Activated CD4-positive, CD25-positive, alpha-beta regulatory T cell treated with anti-CD3 and anti-CD28 coated beads, Interleukin-2, amount 50 U/mL, for 24 hours (primary cell): ENCODE data around the gene ARF5.
"Not testable (repeated sequence)": the region's sequence is repeated elsewhere in the genome, so short reads cannot be mapped to it uniquely, and the experiment has no call there.

Experiments
- ATAC-seq, 2 donors: fragments of 150-1000 bp; cut with Tn5 transposase; one replicate each; pipeline ENCODE4 v1.10.0; 2021; ENCODE audit warnings: mild to moderate bottlenecking in 1 of 2, moderate library complexity in 1 of 2

Gene ARF5

GRCh38 chr7:127588019-127588696, at the start of gene ARF5:
Gene ARF5 (plus strand): TSS chr7:127588411. CDS start chr7:127588499, 88 bp downstream.
- ATAC-seq, result peak; percentile 78 to 87

GRCh38 chr7:127539116-127539515, 49.1 kb upstream of the ARF5 start:
- ATAC-seq, result no peak

GRCh38 chr7:127540461-127540860, 47.8 kb upstream of the ARF5 start:
- ATAC-seq, result not testable (repeated sequence)

GRCh38 chr7:127541548-127541947, 46.7 kb upstream of the ARF5 start:
- no peak for ATAC-seq

GRCh38 chr7:127546313-127546712, 41.9 kb upstream of the ARF5 start:
- no peak for ATAC-seq

- no peak for ATAC-seq
These were observed 38.0 kb upstream of the ARF5 start for GRCh38 chr7:127550247-127550646.

GRCh38 chr7:127551941-127552340, 36.3 kb upstream of the ARF5 start:
- ATAC-seq, result no peak

GRCh38 chr7:127556404-127556803, 31.8 kb upstream of the ARF5 start:
- ATAC-seq, result no peak

- ATAC-seq, result no peak
These were observed 30.4 kb upstream of the ARF5 start for GRCh38 chr7:127557803-127558202.

GRCh38 chr7:127566242-127566641, 22.0 kb upstream of the ARF5 start:
- no peak for ATAC-seq

- ATAC-seq, result not testable (repeated sequence)
These were observed 20.2 kb upstream of the ARF5 start for GRCh38 chr7:127568034-127568433.

GRCh38 chr7:127571741-127572505, 16.3 kb upstream of the ARF5 start:
- no peak for ATAC-seq

- no peak for ATAC-seq
These were observed 10.1 kb upstream of the ARF5 start for GRCh38 chr7:127578036-127578684.

- no peak for ATAC-seq
These were observed 9.4 kb upstream of the ARF5 start for GRCh38 chr7:127578711-127579275.

GRCh38 chr7:127580612-127581011, 7.6 kb upstream of the ARF5 start:
- ATAC-seq, result no peak

- no peak for ATAC-seq
These were observed 6.5 kb upstream of the ARF5 start for GRCh38 chr7:127581716-127582115.

GRCh38 chr7:127582361-127582760, 5.8 kb upstream of the ARF5 start:
- ATAC-seq, result no peak

- ATAC-seq, result no peak
These were observed 3.6 kb upstream of the ARF5 start for GRCh38 chr7:127584648-127585043.

- ATAC-seq, result peak; percentile 79 to 82
These were observed 2.9 kb upstream of the ARF5 start, which contains the start of gene GCC1 for GRCh38 chr7:127585044-127585953. Gene GCC1 (minus strand): TSS chr7:127585596. CDS start chr7:127585182, 414 bp downstream.

GRCh38 chr7:127586346-127586745, 1.9 kb upstream of the ARF5 start:
- no peak for ATAC-seq

- no peak for ATAC-seq
These were observed 570 bp upstream of the ARF5 start for GRCh38 chr7:127587663-127588018.
